Cardiac fibroblast (primary cell): ENCODE results near the gene ALG11.

Source experiments
- DNase-seq, 2 donors: peaks; one replicate each; pipeline versions ENCODE4 v3.0.0 to v3.0.0-alpha.2; 2010; ENCODE audit warnings: low read depth in 2 of 2
- H3K4me3 ChIP-seq, 2 donors: replicated peaks in 1 of 2; 1 replicate in 1 of 2; 2 replicates in 1 of 2; pipeline ENCODE4 v1.5.1; 2011; ENCODE audit warnings: low read depth in 2 of 2, low read length in 2 of 2, mild to moderate bottlenecking in 2 of 2, moderate library complexity in 1 of 2
- TF ChIP-seq, protein P1 (sequence below): IDR thresholded peaks from one replicate; pipeline ENCODE4 v1.5.1; 2011; ENCODE audit warnings: low read depth, mild to moderate bottlenecking, low read length, inconsistent platforms

The ALG11 gene

DNA sequence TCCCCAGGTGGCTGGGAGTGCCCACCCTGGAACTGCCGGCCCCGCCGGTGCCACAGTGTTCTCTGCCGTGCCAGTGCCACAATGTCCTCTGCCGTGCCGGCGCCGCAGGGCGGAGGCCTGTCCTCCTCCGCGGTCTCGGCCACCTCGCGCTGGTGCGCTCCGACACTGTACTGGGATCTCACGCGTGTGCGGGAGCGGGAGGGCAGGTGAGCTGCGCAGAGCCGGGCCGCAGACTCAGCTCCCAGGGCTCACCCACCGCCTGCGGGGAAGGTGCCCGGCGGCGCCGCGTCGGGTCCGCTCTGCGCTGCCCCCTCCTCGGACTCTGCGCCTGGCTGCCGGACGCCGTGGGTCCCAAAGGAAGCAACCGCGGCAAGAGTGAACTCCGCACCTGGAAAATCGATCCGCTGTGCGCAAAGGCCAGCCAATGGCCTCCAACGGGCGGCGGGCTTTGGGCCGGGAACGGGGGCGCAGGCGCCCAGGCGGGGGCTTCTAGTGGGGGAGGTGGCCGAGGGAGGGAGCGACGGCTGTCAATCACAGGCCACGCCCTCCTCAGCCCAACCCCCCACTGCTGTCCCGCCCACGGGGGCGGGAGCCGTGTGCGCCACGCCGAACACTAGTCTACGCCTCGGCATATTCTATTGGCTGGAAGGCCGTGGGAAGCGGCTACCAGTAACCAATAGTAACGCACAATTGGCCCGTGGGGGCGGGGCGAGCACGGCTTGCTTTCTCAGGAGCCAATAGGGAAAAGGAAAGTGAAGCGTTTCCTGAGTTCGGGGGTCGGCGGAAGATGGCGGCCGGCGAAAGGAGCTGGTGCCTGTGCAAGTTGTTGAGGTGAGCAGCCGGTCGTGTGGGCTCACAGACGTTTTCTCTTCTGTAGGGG, at the start of gene ALG11:
TSS of gene ALG11 (plus strand) at position 767 of the 880 bp plus-strand sequence. CDS start at position 788, 21 bp downstream.
- DNase-seq, result peak; percentile 98
- TF ChIP-seq, protein P1, sequence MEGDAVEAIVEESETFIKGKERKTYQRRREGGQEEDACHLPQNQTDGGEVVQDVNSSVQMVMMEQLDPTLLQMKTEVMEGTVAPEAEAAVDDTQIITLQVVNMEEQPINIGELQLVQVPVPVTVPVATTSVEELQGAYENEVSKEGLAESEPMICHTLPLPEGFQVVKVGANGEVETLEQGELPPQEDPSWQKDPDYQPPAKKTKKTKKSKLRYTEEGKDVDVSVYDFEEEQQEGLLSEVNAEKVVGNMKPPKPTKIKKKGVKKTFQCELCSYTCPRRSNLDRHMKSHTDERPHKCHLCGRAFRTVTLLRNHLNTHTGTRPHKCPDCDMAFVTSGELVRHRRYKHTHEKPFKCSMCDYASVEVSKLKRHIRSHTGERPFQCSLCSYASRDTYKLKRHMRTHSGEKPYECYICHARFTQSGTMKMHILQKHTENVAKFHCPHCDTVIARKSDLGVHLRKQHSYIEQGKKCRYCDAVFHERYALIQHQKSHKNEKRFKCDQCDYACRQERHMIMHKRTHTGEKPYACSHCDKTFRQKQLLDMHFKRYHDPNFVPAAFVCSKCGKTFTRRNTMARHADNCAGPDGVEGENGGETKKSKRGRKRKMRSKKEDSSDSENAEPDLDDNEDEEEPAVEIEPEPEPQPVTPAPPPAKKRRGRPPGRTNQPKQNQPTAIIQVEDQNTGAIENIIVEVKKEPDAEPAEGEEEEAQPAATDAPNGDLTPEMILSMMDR, result no peak
- H3K4me3 ChIP-seq, result peak within 1 kb of the TSS; percentile 96 to 99

- H3K4me3 ChIP-seq, result no peak overlapping the region
- TF ChIP-seq, protein P1, result no peak
- DNase-seq, result no peak
Measured at GRCh38 chr13:51966186-51966585, 46.0 kb upstream of the ALG11 start.

DNA sequence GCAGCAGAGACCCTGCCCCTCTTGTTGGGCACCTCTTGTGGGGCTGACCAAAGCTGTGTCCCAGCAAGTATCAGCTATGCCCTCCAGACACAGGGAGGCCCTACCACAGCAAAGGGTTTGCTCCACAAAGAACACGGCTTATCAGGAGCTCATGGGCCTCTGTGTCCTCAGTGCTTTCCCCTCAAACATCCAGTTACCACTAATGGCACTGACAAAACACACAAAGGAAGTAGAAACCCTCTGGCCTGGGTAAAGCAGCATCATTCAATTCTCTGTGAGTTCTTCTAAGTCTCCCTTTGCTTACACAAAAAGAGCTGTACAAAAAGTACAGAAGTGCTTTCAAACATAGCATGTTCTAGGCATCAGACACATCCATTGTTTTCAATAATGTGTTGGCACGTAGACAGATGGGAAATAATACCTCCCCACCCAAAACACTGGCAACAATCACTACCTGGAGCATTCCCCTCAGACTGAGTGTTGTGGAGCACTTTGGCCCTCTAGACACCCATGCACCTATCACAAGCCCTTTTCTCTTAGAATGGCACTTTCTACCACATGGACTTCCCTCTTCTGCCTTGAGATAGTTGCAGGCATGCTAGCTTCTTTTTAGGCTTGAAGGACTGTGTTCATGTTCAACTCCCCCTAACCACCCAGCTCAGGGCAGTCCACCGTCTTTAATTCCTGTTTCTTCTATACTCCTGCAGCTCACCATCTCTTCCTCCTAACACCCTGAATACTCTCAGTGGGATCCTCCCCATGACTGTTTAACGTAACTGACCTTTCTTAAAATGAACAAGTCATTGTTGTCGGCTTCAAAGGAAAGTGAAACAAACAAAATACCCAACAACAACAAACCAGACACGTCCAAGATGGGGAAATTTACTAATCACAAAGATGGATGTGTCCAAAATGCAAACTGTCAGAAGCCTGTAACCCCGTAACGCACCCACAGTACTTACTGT, 44.4 kb upstream of the ALG11 start:
- TF ChIP-seq, protein P1, result no peak
- DNase-seq, result no peak

DNA sequence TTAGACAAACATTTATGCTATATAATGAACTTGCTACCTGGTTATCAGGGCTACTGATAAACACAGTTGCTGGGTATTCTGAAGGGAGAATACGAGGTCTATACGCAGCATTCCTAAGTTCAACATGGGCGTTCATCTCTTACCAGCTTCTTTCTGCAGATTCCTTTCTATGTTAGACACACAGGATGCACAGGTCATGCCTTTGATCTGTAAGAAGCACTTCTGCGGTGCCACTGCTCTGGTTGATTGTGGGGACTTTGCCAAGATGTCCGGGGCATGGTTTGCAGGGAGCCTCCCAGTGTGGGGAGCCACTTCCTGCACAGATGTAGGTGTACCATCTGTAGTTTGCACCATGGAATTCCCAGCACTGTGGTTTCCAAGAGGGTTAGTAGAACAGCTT, 41.8 kb upstream of the ALG11 start:
- DNase-seq, result no peak
- H3K4me3 ChIP-seq, result no peak overlapping the region
- TF ChIP-seq, protein P1, result no peak

More for the DNA sequence above, 44.4 kb upstream of the ALG11 start:
- no peak overlapping the region for H3K4me3 ChIP-seq

DNA sequence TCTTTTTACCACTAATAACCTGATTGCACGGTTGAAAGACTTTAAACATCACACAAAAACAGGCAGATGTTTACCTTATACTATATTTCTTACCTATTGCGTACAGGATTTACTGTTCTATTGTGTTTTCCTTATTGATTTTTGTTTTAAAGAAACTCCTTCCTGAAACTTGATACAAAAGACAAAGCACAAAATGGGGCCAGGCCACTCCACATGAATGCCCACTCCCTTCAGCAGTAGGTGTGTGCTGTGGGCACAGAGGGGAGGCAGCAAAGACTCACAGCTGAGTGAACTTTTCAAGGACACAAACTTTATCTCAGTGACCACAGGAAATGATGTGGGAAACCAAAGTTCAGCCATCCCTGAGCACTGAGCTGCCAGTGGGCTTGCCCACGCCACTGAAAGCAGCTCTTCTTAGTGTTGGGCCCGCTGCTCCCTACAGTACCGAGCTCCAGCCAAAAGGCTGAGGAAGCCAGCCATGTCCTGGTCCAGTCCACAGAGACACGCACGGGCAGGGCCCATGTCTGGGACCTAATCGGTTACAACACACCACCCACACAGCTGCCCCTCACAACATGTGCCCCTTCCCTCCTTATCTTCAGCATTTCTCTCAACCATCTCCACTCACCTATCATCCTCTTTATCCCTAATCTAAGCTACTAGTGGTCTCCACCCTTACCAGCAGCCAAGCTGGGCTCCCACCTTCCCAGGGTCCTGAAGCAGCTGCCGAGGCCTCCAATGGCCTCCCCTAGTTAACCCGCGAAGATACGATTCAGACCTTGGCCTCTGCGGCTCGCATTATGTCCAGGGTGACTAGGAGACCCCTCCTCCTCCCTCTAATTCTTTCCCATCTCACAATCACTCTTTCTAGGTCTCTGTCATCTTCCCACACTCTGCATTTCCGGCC, 40.4 kb upstream of the ALG11 start:
- no peak for DNase-seq
- no peak overlapping the region for H3K4me3 ChIP-seq
- TF ChIP-seq, protein P1, result no peak

GRCh38 chr13:51974482-51974881, 37.7 kb upstream of the ALG11 start:
- no peak overlapping the region for H3K4me3 ChIP-seq
- TF ChIP-seq, protein P1, result no peak
- DNase-seq, result no peak
